Stimulated activated memory B cell treated with anti-CD40 and anti-IgM and Interleukin-4, amounts not matched to agents 10 μg/mL and 1 μg/mL and 100 μg/mL, for 72 hours (primary cell): ENCODE measurements around the gene CTDP1.

Source experiments
- ATAC-seq: fragments of 150-1000 bp; cut with Tn5 transposase; 2 replicates; pipeline ENCODE4 v1.10.0; 2021
- H3K27ac Mint-ChIP-seq: one replicate; pipeline ENCODE4 v1.8.0; 2022; ENCODE audit warnings: mild to moderate bottlenecking, mixed read lengths
- H3K27me3 Mint-ChIP-seq: one replicate; pipeline ENCODE4 v1.8.0; 2022; ENCODE audit warnings: mixed read lengths
- H3K36me3 Mint-ChIP-seq: one replicate; pipeline ENCODE4 v1.8.0; 2022; ENCODE audit warnings: mixed read lengths
- H3K4me1 Mint-ChIP-seq: one replicate; pipeline ENCODE4 v1.8.0; 2022; ENCODE audit warnings: mixed read lengths
- H3K4me3 Mint-ChIP-seq: one replicate; pipeline ENCODE4 v1.8.0; 2022; ENCODE audit warnings: mild to moderate bottlenecking, moderate library complexity, mixed read lengths
- H3K9me3 Mint-ChIP-seq: one replicate; pipeline ENCODE4 v1.8.0; 2022; ENCODE audit warnings: mixed read lengths

Gene CTDP1

GRCh38 chr18:79787527-79787864 lies 107.9 kb downstream of the CTDP1 start:
- no peak for ATAC-seq
- Mint-ChIP-seq H3K9me3 (no peaks in the 10 kb centered on the region), H3K27ac (no peak overlapping the region), H3K36me3 (no peaks in the 10 kb centered on the region), H3K4me3 (no peak overlapping the region), H3K4me1 (peaks cover 30% of the 10 kb centered on the region), H3K27me3 (peaks cover 86% of the 10 kb centered on the region)

DNA sequence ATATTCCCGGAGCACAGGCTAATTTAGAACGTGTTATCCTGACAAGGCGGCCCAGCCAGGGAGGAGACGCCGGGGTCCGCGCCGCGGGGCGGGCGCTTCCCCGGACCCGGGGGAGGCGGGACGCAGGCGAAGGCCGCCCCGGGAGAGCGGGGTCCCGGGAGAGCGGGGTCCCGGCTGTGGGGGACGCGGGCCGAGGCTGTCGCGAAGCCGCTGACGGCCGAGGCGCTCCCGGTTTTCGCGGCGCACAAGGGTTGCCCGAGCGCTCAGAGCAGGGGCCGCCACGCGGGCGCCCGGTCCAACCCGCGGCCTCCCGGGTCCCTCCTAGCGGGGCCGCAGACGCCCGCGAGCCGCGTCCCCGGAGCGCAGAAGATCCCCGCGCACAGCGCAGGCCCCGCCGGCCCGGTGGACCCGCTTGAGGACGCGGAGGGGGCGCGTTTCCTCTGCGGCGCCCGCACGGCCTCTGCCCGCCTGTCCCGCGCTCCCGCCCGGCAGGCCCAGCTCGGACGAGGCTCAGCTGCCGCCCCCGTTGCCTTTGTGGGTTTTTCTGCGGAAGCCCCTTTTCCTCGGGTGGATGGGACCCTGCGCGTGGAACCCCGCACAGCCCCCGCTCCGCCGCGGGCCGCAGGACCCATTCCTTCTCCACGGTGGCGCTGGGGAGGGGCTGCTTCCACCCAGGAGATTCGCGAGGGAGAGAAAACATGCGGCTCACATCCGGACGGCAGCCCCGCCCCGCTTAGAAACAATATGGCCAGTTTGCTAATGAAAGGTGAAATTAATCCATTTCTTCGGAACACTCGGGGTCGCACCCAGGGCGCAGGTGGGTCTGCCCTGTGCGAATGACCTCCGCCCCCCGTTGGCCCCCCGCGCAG lies 108.5 kb downstream of the CTDP1 start:
- Mint-ChIP-seq H3K4me3 (no peak overlapping the region), H3K27me3 (peaks cover 84% of the 10 kb centered on the region)
- no peak for ATAC-seq

DNA sequence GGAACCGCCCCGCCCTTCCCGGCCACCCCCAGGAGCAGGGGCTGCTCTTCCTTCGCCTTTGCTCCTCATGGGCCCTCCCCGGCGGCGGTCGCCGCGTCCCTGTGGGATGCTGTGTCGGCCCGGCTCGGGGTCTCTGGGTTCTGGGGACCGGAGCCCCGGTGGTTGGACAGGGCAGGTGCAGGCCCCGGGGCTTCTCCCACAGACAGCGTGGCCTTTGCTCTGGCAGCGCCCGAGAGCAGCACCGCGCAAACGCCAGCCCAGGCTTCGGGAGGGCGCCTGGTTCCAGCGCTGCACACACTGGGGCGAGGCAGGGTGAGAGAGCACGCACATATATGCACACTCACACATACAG lies 109.1 kb downstream of the CTDP1 start:
- ATAC-seq: no peak
- Mint-ChIP-seq H3K9me3 (no peaks in the 10 kb centered on the region), H3K4me3 (no peak overlapping the region), H3K27me3 (peaks cover 80% of the 10 kb centered on the region), H3K27ac (no peak overlapping the region), H3K36me3 (no peaks in the 10 kb centered on the region), H3K4me1 (peaks cover 34% of the 10 kb centered on the region)

More for the DNA sequence above, 108.5 kb downstream of the CTDP1 start:
- H3K36me3 Mint-ChIP-seq: no peaks in the 10 kb centered on the region
- H3K9me3 Mint-ChIP-seq: no peaks in the 10 kb centered on the region
- H3K4me1 Mint-ChIP-seq: peaks cover 34% of the 10 kb centered on the region
- H3K27ac Mint-ChIP-seq: no peak overlapping the region

DNA sequence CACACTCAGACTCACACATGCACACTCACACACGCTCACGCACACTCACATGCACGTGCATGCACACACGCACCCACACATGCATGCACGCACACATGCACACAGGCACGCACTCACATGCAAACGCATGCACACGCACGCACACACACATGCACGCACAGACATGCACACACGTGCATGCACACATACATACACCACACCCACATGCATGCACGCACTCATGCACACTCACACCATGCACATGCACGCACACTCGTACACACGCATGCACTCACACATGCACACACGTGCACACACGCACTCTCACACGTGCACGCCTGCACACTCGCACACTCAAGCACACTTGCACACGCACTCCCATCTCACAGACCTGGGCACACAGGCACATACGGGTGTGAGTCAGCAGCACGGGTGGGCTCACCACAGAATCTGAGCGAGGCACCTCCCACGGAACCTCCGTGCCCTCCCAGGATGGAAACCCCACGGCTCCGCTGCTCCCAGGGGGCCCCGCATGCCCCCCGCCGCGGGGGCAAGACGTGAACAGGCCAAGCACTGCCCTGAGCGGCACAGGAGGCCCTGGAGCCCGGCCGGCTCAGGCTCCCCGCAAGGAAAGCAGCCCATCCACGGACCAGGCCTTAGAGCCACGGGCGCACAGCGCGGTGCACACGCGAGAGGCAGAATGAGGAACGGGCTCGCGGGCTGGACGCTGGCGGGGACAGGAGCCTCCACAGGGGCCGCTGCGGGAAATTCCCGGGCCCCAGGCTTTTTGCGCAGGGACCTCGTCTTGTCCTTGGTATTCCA lies 109.7 kb downstream of the CTDP1 start:
- Mint-ChIP-seq H3K4me3 (no peak overlapping the region), H3K4me1 (peaks cover 34% of the 10 kb centered on the region), H3K36me3 (no peaks in the 10 kb centered on the region), H3K9me3 (no peaks in the 10 kb centered on the region), H3K27me3 (peaks cover 74% of the 10 kb centered on the region), H3K27ac (no peak overlapping the region)
- no peak for ATAC-seq

DNA sequence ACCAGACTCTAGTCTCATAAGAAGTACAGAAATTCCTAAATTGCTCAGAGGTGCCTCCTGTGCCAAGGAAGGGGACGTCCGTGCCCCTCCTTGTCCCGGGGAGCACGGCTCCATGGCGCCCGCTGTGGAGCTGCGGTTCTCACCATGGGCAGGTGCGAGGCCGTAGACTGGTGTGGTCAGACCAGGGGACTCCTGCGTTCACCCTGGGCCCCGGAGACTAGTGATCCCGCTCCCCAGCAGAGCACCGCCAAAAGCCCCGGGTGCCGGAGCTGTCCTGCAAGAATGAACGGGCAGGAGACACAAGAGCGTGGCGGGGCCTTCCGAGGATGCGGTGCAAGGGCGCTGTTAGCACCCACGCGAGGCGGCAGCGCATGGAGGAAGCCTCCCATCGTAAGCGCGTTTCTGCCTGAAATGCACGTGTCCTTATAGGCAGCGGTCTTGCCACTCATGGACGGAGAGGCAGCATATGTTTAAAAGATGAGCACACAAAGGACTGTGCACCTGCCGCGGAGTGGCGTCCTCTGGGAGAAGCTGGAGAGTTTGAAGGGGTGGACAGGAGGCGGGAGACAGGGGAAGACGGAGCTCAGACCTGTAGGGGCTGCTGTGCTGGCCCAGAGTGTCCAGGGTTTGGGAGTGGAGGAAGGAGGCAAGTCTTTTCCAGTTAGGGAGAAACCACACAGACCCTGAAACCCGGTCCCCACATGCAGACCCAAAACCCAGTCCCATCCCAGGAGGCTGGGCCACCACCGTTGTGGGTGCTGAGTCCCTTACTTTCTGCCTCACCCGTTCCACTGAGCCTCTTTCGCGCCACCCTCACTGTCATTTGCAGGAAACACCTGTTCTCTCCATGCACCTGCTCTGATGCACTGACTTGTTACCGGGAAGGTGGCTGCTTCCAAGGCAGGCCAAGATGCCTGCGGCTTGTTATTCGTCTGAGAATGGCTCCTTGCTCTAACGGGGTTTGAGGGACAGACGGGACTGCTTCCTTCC lies 110.6 kb downstream of the CTDP1 start:
- ATAC-seq: no peak
- no peaks in the 10 kb centered on the region for H3K36me3 Mint-ChIP-seq
- H3K27me3 Mint-ChIP-seq: peaks cover 73% of the 10 kb centered on the region
- peaks cover 30% of the 10 kb centered on the region for H3K4me1 Mint-ChIP-seq
- H3K27ac Mint-ChIP-seq: no peak overlapping the region
- no peaks in the 10 kb centered on the region for H3K9me3 Mint-ChIP-seq
- H3K4me3 Mint-ChIP-seq: no peak overlapping the region

- ATAC-seq: peak; percentile 58
- Mint-ChIP-seq H3K4me1 (peaks cover 30% of the 10 kb centered on the region), H3K27ac (peak overlapping the region; percentile 61), H3K4me3 (peak overlapping the region; percentile 35), H3K27me3 (peaks cover 65% of the 10 kb centered on the region), H3K36me3 (no peaks in the 10 kb centered on the region), H3K9me3 (no peaks in the 10 kb centered on the region)
Observed at GRCh38 chr18:79790996-79791972, 111.7 kb downstream of the CTDP1 start.

DNA sequence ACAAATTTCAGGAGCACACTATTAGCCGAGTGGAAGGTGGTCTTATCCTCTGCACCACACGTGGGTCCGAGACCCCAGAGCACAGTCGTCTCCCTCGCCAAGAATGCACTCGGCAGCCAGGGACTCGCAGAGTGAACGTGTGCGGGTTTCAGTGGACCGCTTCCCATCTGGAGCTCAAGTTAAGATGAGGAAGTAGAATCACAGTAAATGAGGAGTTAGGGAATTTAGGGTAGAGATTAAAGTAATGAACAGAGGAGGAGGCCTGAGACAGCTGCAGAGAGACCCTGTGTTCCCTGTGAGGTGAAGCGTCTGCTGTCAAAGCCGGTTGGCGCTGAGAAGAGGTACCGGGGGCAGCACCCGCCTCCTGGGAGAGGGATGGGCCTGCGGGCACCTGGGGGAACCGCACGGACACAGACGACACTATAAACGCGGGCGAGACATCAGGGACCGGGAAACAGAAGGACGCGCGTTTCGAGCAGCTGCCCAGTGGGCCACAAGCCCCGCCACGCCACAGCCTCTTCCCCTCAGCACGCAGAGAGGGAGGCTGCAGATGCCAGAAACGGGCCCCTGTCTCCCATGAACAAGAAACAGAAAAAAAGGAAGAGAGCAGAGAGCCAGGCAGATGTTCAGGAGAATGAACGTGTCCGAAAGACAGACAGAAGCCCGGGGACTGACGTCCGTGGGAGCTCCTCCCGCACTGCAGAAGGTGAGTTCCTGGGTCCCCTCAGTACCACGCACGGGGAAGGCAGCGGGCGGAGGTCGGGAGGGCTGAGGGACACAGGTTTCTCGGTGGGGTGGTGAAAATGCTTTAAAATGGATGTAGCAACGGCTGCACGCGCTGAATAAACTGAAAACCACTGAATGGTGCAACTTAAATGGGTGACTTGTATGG lies 112.7 kb downstream of the CTDP1 start:
- no peaks in the 10 kb centered on the region for H3K9me3 Mint-ChIP-seq
- no peak for ATAC-seq
- H3K27ac Mint-ChIP-seq: peak overlapping the region; percentile 61
- peaks cover 33% of the 10 kb centered on the region for H3K4me1 Mint-ChIP-seq
- H3K4me3 Mint-ChIP-seq: peak overlapping the region; percentile 35
- peaks cover 60% of the 10 kb centered on the region for H3K27me3 Mint-ChIP-seq
- no peaks in the 10 kb centered on the region for H3K36me3 Mint-ChIP-seq

DNA sequence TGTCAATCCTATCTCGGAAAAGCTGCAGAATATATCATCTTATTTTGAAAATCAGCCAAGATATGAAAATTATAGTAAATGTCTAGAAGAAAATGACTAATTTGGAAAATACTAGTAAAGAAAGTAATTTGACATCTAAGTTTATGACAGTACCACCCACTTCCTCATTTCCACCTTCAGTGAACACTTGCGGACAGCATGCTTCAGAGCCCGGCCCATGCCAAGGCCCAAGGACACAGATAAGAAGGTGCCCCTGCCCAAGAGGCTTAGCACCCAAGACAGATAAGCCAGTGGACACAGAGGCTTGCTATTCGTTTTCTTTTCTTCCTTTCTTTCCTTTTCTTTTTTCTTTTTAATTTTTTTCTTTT lies 113.4 kb downstream of the CTDP1 start:
- no peaks in the 10 kb centered on the region for H3K36me3 Mint-ChIP-seq
- H3K4me3 Mint-ChIP-seq: no peak overlapping the region
- H3K4me1 Mint-ChIP-seq: peaks cover 36% of the 10 kb centered on the region
- H3K9me3 Mint-ChIP-seq: no peaks in the 10 kb centered on the region
- ATAC-seq: peak; percentile 81
- H3K27me3 Mint-ChIP-seq: peaks cover 62% of the 10 kb centered on the region
- H3K27ac Mint-ChIP-seq: no peak overlapping the region

DNA sequence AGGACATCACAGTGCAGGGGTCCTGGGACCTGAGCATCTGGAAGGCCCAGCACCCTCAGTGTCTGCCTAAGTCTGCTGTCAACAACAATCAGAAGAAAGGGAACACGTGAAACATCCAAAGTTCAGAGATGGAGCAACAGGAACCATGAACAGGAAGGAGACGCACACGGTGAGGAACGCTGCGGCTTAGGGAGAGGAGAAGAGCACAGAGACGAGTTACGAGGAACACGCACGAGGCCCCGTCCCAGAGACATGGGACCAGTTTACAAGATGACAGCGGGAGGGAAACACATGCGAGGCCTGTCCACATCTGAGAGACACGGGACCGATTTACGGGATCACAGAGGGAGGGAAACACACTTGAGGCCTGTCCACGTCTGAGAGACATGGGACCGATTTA lies 115.2 kb downstream of the CTDP1 start:
- no peaks in the 10 kb centered on the region for H3K36me3 Mint-ChIP-seq
- peaks cover 46% of the 10 kb centered on the region for H3K4me1 Mint-ChIP-seq
- no peaks in the 10 kb centered on the region for H3K9me3 Mint-ChIP-seq
- peaks cover 60% of the 10 kb centered on the region for H3K27me3 Mint-ChIP-seq
- ATAC-seq: no peak
- H3K27ac Mint-ChIP-seq: no peak overlapping the region
- no peak overlapping the region for H3K4me3 Mint-ChIP-seq

DNA sequence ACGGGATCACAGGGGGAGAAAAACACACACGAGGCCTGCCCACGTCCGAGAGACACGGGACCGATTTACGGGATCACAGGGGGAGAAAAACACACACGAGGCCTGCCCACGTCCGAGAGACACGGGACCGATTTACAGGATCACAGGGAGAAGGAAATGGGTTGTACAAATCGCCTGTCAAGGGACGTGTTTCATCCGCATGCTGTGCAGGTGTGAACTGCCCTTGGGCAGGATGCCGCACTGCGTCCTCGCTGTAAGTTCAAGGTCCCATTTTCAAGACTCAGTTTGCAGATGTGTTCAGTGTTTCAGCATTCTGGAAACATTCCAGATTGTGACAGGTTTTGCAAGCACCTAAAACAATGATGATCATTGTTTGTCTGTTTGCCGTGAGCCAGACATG lies 115.8 kb downstream of the CTDP1 start:
- Mint-ChIP-seq H3K4me3 (no peak overlapping the region), H3K9me3 (no peaks in the 10 kb centered on the region), H3K36me3 (no peaks in the 10 kb centered on the region), H3K27me3 (peaks cover 59% of the 10 kb centered on the region), H3K27ac (no peak overlapping the region), H3K4me1 (peaks cover 46% of the 10 kb centered on the region)
- ATAC-seq: no peak

- no peaks in the 10 kb centered on the region for H3K9me3 Mint-ChIP-seq
- no peaks in the 10 kb centered on the region for H3K36me3 Mint-ChIP-seq
- ATAC-seq: no peak
- H3K4me1 Mint-ChIP-seq: peaks cover 40% of the 10 kb centered on the region
- H3K27ac Mint-ChIP-seq: no peak overlapping the region
- H3K4me3 Mint-ChIP-seq: no peak overlapping the region
- peaks cover 53% of the 10 kb centered on the region for H3K27me3 Mint-ChIP-seq
Observed at GRCh38 chr18:79796016-79796415, 116.4 kb downstream of the CTDP1 start.

- Mint-ChIP-seq H3K36me3 (no peaks in the 10 kb centered on the region), H3K27ac (no peak overlapping the region), H3K4me3 (peak overlapping the region; percentile 61), H3K27me3 (peaks cover 46% of the 10 kb centered on the region), H3K4me1 (peaks cover 32% of the 10 kb centered on the region), H3K9me3 (no peaks in the 10 kb centered on the region)
- no peak for ATAC-seq
Observed at GRCh38 chr18:79796531-79797405, 117.2 kb downstream of the CTDP1 start.
